CD14-positive monocyte (primary cell): ENCODE measurements around the gene KCTD2. TPM values are rescaled to one million over a fixed set of nuclear protein-coding genes. Genes with fewer than 3 reads are reported as not detected.
"Not testable (repeated sequence)": the region's sequence is repeated elsewhere in the genome, so short reads cannot be mapped to it uniquely, and the experiment has no call there.

Source experiments
- DNase-seq, 3 donors: peaks; one replicate each; pipeline ENCODE4 v3.0.0-alpha.2; 2011 to 2022
- H2AFZ ChIP-seq: 2 replicates; pipeline ENCODE4 v1.6.0; 2012; ENCODE audit warnings: mild to moderate bottlenecking, low read depth, low read length, inconsistent platforms; ENCODE audit not compliant: insufficient read depth, poor library complexity, severe bottlenecking
- H3K27ac ChIP-seq, 2 donors: 1 replicate in 1 of 2; 2 replicates in 1 of 2; pipeline ENCODE4 v1.5.1; 2012 to 2013; ENCODE audit warnings: low read length in 2 of 2, control low read depth in 1 of 2, inconsistent platforms in 1 of 2, low read depth in 1 of 2, mild to moderate bottlenecking in 1 of 2
- H3K27me3 ChIP-seq, 2 donors: one replicate each; pipeline versions ENCODE4 v1.6.0 to v1.6.1; 2011 to 2013; ENCODE audit warnings: low read length in 2 of 2; ENCODE audit not compliant: control insufficient read depth in 2 of 2, insufficient read depth in 2 of 2
- H3K36me3 ChIP-seq, 2 donors: replicated peaks in 1 of 2; 1 replicate in 1 of 2; 2 replicates in 1 of 2; pipeline versions ENCODE4 v1.5.1 to v1.6.1; 2012 to 2013; ENCODE audit warnings: low read length in 2 of 2, control low read depth in 1 of 2, inconsistent platforms in 1 of 2, mild to moderate bottlenecking in 1 of 2; ENCODE audit not compliant: insufficient read depth in 2 of 2, control insufficient read depth in 1 of 2
- H3K4me1 ChIP-seq, 2 donors: 1 replicate in 1 of 2; 2 replicates in 1 of 2; pipeline versions ENCODE4 v1.5.1 to v1.6.1; 2012 to 2013; ENCODE audit warnings: low read length in 2 of 2, control low read depth in 1 of 2, inconsistent platforms in 1 of 2, mild to moderate bottlenecking in 1 of 2, moderate library complexity in 1 of 2; ENCODE audit not compliant: insufficient read depth in 2 of 2, control insufficient read depth in 1 of 2
- H3K4me2 ChIP-seq: replicated peaks from 2 replicates; pipeline ENCODE3; 2012; ENCODE audit warnings: low read length, moderate library complexity, mild to moderate bottlenecking; ENCODE audit not compliant: poor library complexity, severe bottlenecking; ENCODE audit errors: extremely low read depth
- H3K4me3 ChIP-seq, 3 experiments: fragments of 200-600 bp in 1 of 3; sonication (generic) in 1 of 3; replicated peaks in 1 of 3; 1 replicate in 2 of 3; 2 replicates in 1 of 3; pipeline ENCODE4 v1.5.1; 2011 to 2013; ENCODE audit warnings: low read length in 3 of 3, mild to moderate bottlenecking in 3 of 3, control low read depth in 2 of 3, low read depth in 2 of 3, inconsistent platforms in 1 of 3, moderate library complexity in 1 of 3
- H3K79me2 ChIP-seq: 2 replicates; pipeline ENCODE4 v1.6.0; 2012; ENCODE audit warnings: mild to moderate bottlenecking, control low read depth, inconsistent platforms, low read length, moderate library complexity; ENCODE audit not compliant: insufficient read depth
- H3K9ac ChIP-seq: 2 replicates; pipeline ENCODE4 v1.6.0; 2017; ENCODE audit warnings: low read length, mild to moderate bottlenecking; ENCODE audit not compliant: insufficient read depth, poor library complexity, severe bottlenecking
- H3K9me3 ChIP-seq, 2 donors: replicated peaks in 1 of 2; 1 replicate in 1 of 2; 2 replicates in 1 of 2; pipeline versions ENCODE4 v1.5.1 to v1.6.1; 2012 to 2013; ENCODE audit warnings: low read length in 2 of 2, control low read depth in 1 of 2; ENCODE audit not compliant: control insufficient read depth in 1 of 2, insufficient read depth in 1 of 2
- H4K20me1 ChIP-seq: 2 replicates; pipeline ENCODE4 v1.6.0; 2012; ENCODE audit warnings: mild to moderate bottlenecking, low read length, control low read depth, moderate library complexity; ENCODE audit not compliant: insufficient read depth
- H3K27ac Mint-ChIP-seq, 7 donors: one replicate each; pipeline ENCODE4 v1.8.0; 2020; ENCODE audit warnings: mild to moderate bottlenecking in 7 of 7, mixed read lengths in 7 of 7, moderate library complexity in 6 of 7, inconsistent platforms in 2 of 7
- H3K27me3 Mint-ChIP-seq, 3 donors: one replicate each; pipeline ENCODE4 v1.8.0; 2021 to 2022; ENCODE audit warnings: low read depth in 3 of 3, mild to moderate bottlenecking in 3 of 3, mixed read lengths in 3 of 3, moderate library complexity in 3 of 3, inconsistent platforms in 1 of 3
- H3K36me3 Mint-ChIP-seq, 2 donors: one replicate each; pipeline ENCODE4 v1.8.0; 2020; ENCODE audit warnings: mixed read lengths in 2 of 2, inconsistent platforms in 1 of 2, mild to moderate bottlenecking in 1 of 2
- H3K4me1 Mint-ChIP-seq: one replicate; pipeline ENCODE4 v1.8.0; 2020; ENCODE audit warnings: mild to moderate bottlenecking, mixed read lengths
- H3K4me3 Mint-ChIP-seq, 2 donors: one replicate each; pipeline ENCODE4 v1.8.0; 2020; ENCODE audit warnings: mild to moderate bottlenecking in 2 of 2, mixed read lengths in 2 of 2, moderate library complexity in 1 of 2
- H3K9me3 Mint-ChIP-seq, 7 donors: one replicate each; pipeline ENCODE4 v1.8.0; 2020 to 2022; ENCODE audit warnings: mixed read lengths in 7 of 7, mild to moderate bottlenecking in 6 of 7, moderate library complexity in 6 of 7, inconsistent platforms in 2 of 7
- CTCF ChIP-seq: fragments of 200-600 bp; IDR thresholded peaks from one replicate; pipeline ENCODE4 v1.8.0; 2022; ENCODE audit warnings: antibody characterized with exemption, mild to moderate bottlenecking
- WGBS: methylation state at CpG from one replicate; pipeline ENCODE4 v1.1.5; 2013; ENCODE audit warnings: missing lambda C conversion rate; ENCODE audit not compliant: insufficient coverage; 5-methylcytosine and 5-hydroxymethylcytosine counted together
- intact Hi-C, 2 donors: fragments of 100-400 bp; cut with micrococcal nuclease; formaldehyde crosslinking; loops; one replicate each; pipeline versions ENCODE4 v1.15.0 to v1.15.1; 2023
- polyA plus RNA-seq, 3 donors: library from polyadenylated mRNA; depleted of rRNA in 1 of 3; unstranded in 2 of 3; stranded (reverse) in 1 of 3; fragments of 300-500 nt in 2 of 3; fragments of >200 nt in 1 of 3; fragmentation: Illumina TruSeq in 2 of 3; gene quantifications; 1 replicate in 2 of 3; 2 replicates in 1 of 3; pipeline ENCODE4 v1.2.3, GENCODE V29; 2012 to 2021

Gene KCTD2
- polyA plus RNA-seq, 3 donors = 2.8 to 17.0 (median 2.9) TPM

GRCh38 chr17:75020331-75021110, 26.5 kb upstream of the KCTD2 start:
- no peaks in the 10 kb centered on the region for H3K79me2 ChIP-seq
- no peak overlapping the region for H3K4me3 ChIP-seq
- H3K27ac ChIP-seq = no peak overlapping the region
- no peak overlapping the region for H3K27ac Mint-ChIP-seq
- no peak for DNase-seq
- H3K4me3 Mint-ChIP-seq = no peak overlapping the region
- peaks cover 60 to 72% of the 10 kb centered on the region in 2 donors for H3K36me3 Mint-ChIP-seq
- peaks cover 0 to 5% of the 10 kb centered on the region in 2 donors for H3K9me3 ChIP-seq
- H3K27me3 Mint-ChIP-seq = peaks cover 0 to 1% (median 0%) of the 10 kb centered on the region in 3 donors
- no peak for TF ChIP-seq CTCF
- H3K4me2 ChIP-seq = no peak overlapping the region
- H3K4me1 ChIP-seq = peaks cover 5 to 6% of the 10 kb centered on the region in 2 donors
- no peak overlapping the region for H2AFZ ChIP-seq
- H3K27me3 ChIP-seq = no peaks in the 10 kb centered on the region
- intact Hi-C loops = no loop called here
- peaks cover 49 to 62% of the 10 kb centered on the region in 2 donors for H3K36me3 ChIP-seq
- peaks cover 3 to 10% (median 6%) of the 10 kb centered on the region in 7 donors for H3K9me3 Mint-ChIP-seq
- H3K9ac ChIP-seq = no peak overlapping the region
- 93% methylated on average over 7 of the region's 19 CpGs for WGBS
- peaks cover 13% of the 10 kb centered on the region for H3K4me1 Mint-ChIP-seq
- H4K20me1 ChIP-seq = peaks cover 7% of the 10 kb centered on the region

- H3K27ac Mint-ChIP-seq = peak overlapping the region in 2 of 7 donors; percentile 8 to 38
- TF ChIP-seq CTCF = no peak
- Histone ChIP-seq H3K4me3 (no peak overlapping the region), H3K4me1 (peaks cover 18 to 27% of the 10 kb centered on the region in 2 donors), H4K20me1 (no peaks in the 10 kb centered on the region), H3K27ac (no peak overlapping the region), H3K79me2 (no peaks in the 10 kb centered on the region), H2AFZ (peak overlapping the region; percentile 50), H3K9ac (no peak overlapping the region), H3K4me2 (no peak overlapping the region), H3K36me3 (peaks cover 28 to 30% of the 10 kb centered on the region in 2 donors), H3K9me3 (peaks cover 0 to 9% of the 10 kb centered on the region in 2 donors), H3K27me3 (no peaks in the 10 kb centered on the region)
- peaks cover 6 to 12% (median 8%) of the 10 kb centered on the region in 7 donors for H3K9me3 Mint-ChIP-seq
- H3K4me1 Mint-ChIP-seq = peaks cover 38% of the 10 kb centered on the region
- intact Hi-C loops = no loop called here
- 70% methylated on average over 5 of the region's 10 CpGs for WGBS
- H3K27me3 Mint-ChIP-seq = peaks cover 0 to 1% (median 0%) of the 10 kb centered on the region in 3 donors
- H3K36me3 Mint-ChIP-seq = peaks cover 33 to 42% of the 10 kb centered on the region in 2 donors
- H3K4me3 Mint-ChIP-seq = peak overlapping the region in 1 of 2 donors; percentile 66
- no peak for DNase-seq
Measured at GRCh38 chr17:75024686-75025397, 22.2 kb upstream of the KCTD2 start.

- H3K4me2 ChIP-seq, H3K27me3 Mint-ChIP-seq, H3K27me3 ChIP-seq, DNase-seq, H3K27ac ChIP-seq, H3K79me2 ChIP-seq, H4K20me1 ChIP-seq, intact Hi-C loops, H3K4me3 ChIP-seq, H3K9ac ChIP-seq: not testable (repeated sequence)
- H3K9me3 ChIP-seq = peaks cover 2 to 15% of the 10 kb centered on the region in 2 donors
- Mint-ChIP-seq H3K36me3 (peaks cover 28 to 39% of the 10 kb centered on the region in 2 donors), H3K27ac (peak overlapping the region in 4 of 7 donors; percentile 8 to 38 (median 34)), H3K4me3 (peak overlapping the region in 1 of 2 donors; percentile 66), H3K9me3 (peaks cover 9 to 17% (median 13%) of the 10 kb centered on the region in 7 donors), H3K4me1 (peaks cover 38% of the 10 kb centered on the region)
- H3K36me3 ChIP-seq = peaks cover 23 to 25% of the 10 kb centered on the region in 2 donors
- H3K4me1 ChIP-seq = peaks cover 18 to 27% of the 10 kb centered on the region in 2 donors
- peak overlapping the region; percentile 50 for H2AFZ ChIP-seq
- WGBS = 8% methylated on average over 9 of the region's 9 CpGs
Measured at GRCh38 chr17:75025398-75025734, 21.7 kb upstream of the KCTD2 start.
